WTC11 (cell line): ENCODE data around the gene PREB. TPM values are rescaled to one million over a fixed set of nuclear protein-coding genes. Genes with fewer than 3 reads are reported as not detected.
A peak's percentile ranks its signal among the peaks of the same experiment; 100 is the strongest.
"Not testable (repeated sequence)": the region's sequence is repeated elsewhere in the genome, so short reads cannot be mapped to it uniquely, and the experiment has no call there.

Experiments
- ATAC-seq: fragments of 200-7000 bp; cut with Tn5 transposase; 2 replicates; pipeline ENCODE4 v1.10.0; 2021; ENCODE audit warnings: mild to moderate bottlenecking, moderate library complexity
- CTCF ChIA-PET: fragments of 300-600 bp; sonication (Branson Sonifier 250); formaldehyde crosslinking; loops from one replicate; lab custom pipeline; 2021; ENCODE audit warnings: antibody characterized with exemption; lab: Charles Lee
- POLR2A ChIA-PET: fragments of 350-600 bp; sonication (Branson Sonifier 250); formaldehyde crosslinking; loops from one replicate; lab custom pipeline; 2021; ENCODE audit warnings: antibody characterized with exemption; lab: Charles Lee
- DNase-seq: peaks from one replicate; pipeline ENCODE4 v3.0.0; 2021; ENCODE audit warnings: low spot score
- H3K27ac Mint-ChIP-seq: 2 replicates; pipeline ENCODE4 v1.8.0; 2021; ENCODE audit warnings: mixed read lengths
- H3K27me3 Mint-ChIP-seq: 2 replicates; pipeline ENCODE4 v1.8.0; 2021; ENCODE audit warnings: low read depth, mild to moderate bottlenecking, moderate library complexity, mixed read lengths
- H3K36me3 Mint-ChIP-seq: 2 replicates; pipeline ENCODE4 v1.8.0; 2021; ENCODE audit warnings: mixed read lengths
- H3K4me1 Mint-ChIP-seq: 2 replicates; pipeline ENCODE4 v1.8.0; 2022; ENCODE audit warnings: mixed read lengths
- H3K4me3 Mint-ChIP-seq: 2 replicates; pipeline ENCODE4 v1.8.0; 2021; ENCODE audit warnings: mild to moderate bottlenecking, moderate library complexity, mixed read lengths
- H3K9me3 Mint-ChIP-seq: 2 replicates; pipeline ENCODE4 v1.8.0; 2021; ENCODE audit warnings: mixed read lengths
- ATF1 ChIP-seq: sonication (generic); formaldehyde crosslinking; IDR thresholded peaks from 2 replicates; pipeline ENCODE4 v1.8.1; 2023; ENCODE audit warnings: mild to moderate bottlenecking, moderate library complexity, missing genetic modification reagents
- ELF4 ChIP-seq: sonication (generic); formaldehyde crosslinking; IDR thresholded peaks from 2 replicates; pipeline ENCODE4 v1.8.1; 2022; ENCODE audit warnings: low read depth, mild to moderate bottlenecking, moderate library complexity, missing genetic modification reagents
- ESRRA ChIP-seq: sonication (generic); formaldehyde crosslinking; IDR thresholded peaks from 2 replicates; pipeline ENCODE4 v1.8.1; 2022; ENCODE audit warnings: mild to moderate bottlenecking, missing genetic modification reagents, borderline replicate concordance
- FOXJ3 ChIP-seq: sonication (generic); formaldehyde crosslinking; IDR thresholded peaks from 2 replicates; pipeline ENCODE4 v1.9.0; 2021; ENCODE audit warnings: missing genetic modification reagents, mild to moderate bottlenecking, borderline replicate concordance
- FOXK1 ChIP-seq: sonication (generic); formaldehyde crosslinking; IDR thresholded peaks from 2 replicates; pipeline ENCODE4 v1.8.0; 2022; ENCODE audit warnings: mild to moderate bottlenecking, moderate library complexity, missing genetic modification reagents
- FOXP1 ChIP-seq: sonication (generic); formaldehyde crosslinking; IDR thresholded peaks from 2 replicates; pipeline ENCODE4 v1.8.0; 2022; ENCODE audit warnings: missing genetic modification reagents, mild to moderate bottlenecking, moderate library complexity, borderline replicate concordance
- GABPB1 ChIP-seq: sonication (generic); formaldehyde crosslinking; IDR thresholded peaks from 2 replicates; pipeline ENCODE4 v1.8.1; 2023; ENCODE audit warnings: mild to moderate bottlenecking, missing genetic modification reagents
- HMGXB4 ChIP-seq: sonication (generic); formaldehyde crosslinking; IDR thresholded peaks from 2 replicates; pipeline ENCODE4 v1.8.1; 2023; ENCODE audit warnings: mild to moderate bottlenecking, moderate library complexity, missing genetic modification reagents
- KAT7 ChIP-seq: sonication (generic); formaldehyde crosslinking; IDR thresholded peaks from 2 replicates; pipeline ENCODE4 v1.8.1; 2023; ENCODE audit warnings: missing genetic modification reagents, mild to moderate bottlenecking, borderline replicate concordance
- MXD4 ChIP-seq: fragments of 250-450 bp; sonication (Bioruptor Pico); IDR thresholded peaks from 2 replicates; pipeline ENCODE4 v1.8.0; 2021; ENCODE audit warnings: mild to moderate bottlenecking, moderate library complexity, borderline replicate concordance
- RELA ChIP-seq: sonication (generic); formaldehyde crosslinking; IDR thresholded peaks from 2 replicates; pipeline ENCODE4 v1.8.1; 2022; ENCODE audit warnings: missing genetic modification reagents, mild to moderate bottlenecking, borderline replicate concordance
- SOX15 ChIP-seq: fragments of 250-450 bp; sonication (Bioruptor Pico); IDR thresholded peaks from 2 replicates; pipeline ENCODE4 v1.9.0; 2021; ENCODE audit warnings: mild to moderate bottlenecking
- TCF7 ChIP-seq: sonication (generic); formaldehyde crosslinking; IDR thresholded peaks from 2 replicates; pipeline ENCODE4 v1.8.0; 2022; ENCODE audit warnings: mild to moderate bottlenecking, low read depth, missing genetic modification reagents, moderate library complexity
- TP53 ChIP-seq: sonication (generic); formaldehyde crosslinking; IDR thresholded peaks from 2 replicates; pipeline ENCODE4 v1.8.1; 2023; ENCODE audit warnings: mild to moderate bottlenecking, missing genetic modification reagents
- ZBTB21 ChIP-seq: sonication (generic); formaldehyde crosslinking; IDR thresholded peaks from 2 replicates; pipeline ENCODE4 v1.8.1; 2023; ENCODE audit warnings: mild to moderate bottlenecking, missing genetic modification reagents, borderline replicate concordance
- ZNF121 ChIP-seq: sonication (generic); formaldehyde crosslinking; IDR thresholded peaks from 2 replicates; pipeline ENCODE4 v1.8.0; 2023; ENCODE audit warnings: missing genetic modification reagents
- ZNF138 ChIP-seq: sonication (generic); formaldehyde crosslinking; conservative IDR thresholded peaks from 2 replicates; pipeline ENCODE4 v1.8.1; 2022; ENCODE audit warnings: mild to moderate bottlenecking, moderate library complexity, missing genetic modification reagents
- total RNA-seq: library from RNA; stranded (reverse); gene quantifications from 3 replicates; pipeline ENCODE4 v1.2.3, GENCODE V29; 2021
- TF ChIP-seq, protein P1 (sequence below): sonication (generic); formaldehyde crosslinking; IDR thresholded peaks from 2 replicates; pipeline ENCODE4 v1.8.0; 2022; ENCODE audit warnings: mild to moderate bottlenecking, missing genetic modification reagents
- TF ChIP-seq, protein P2 (sequence below): sonication (generic); formaldehyde crosslinking; IDR thresholded peaks from 2 replicates; pipeline ENCODE4 v1.8.1; 2023; ENCODE audit warnings: mild to moderate bottlenecking, missing genetic modification reagents
- TF ChIP-seq, protein P3 (sequence below): sonication (generic); formaldehyde crosslinking; IDR thresholded peaks from 2 replicates; pipeline ENCODE4 v1.8.0; 2023; ENCODE audit warnings: mild to moderate bottlenecking, missing genetic modification reagents
- TF ChIP-seq, protein P4 (sequence below): sonication (generic); formaldehyde crosslinking; IDR thresholded peaks from 2 replicates; pipeline ENCODE4 v1.8.1; 2023; ENCODE audit warnings: mild to moderate bottlenecking, missing genetic modification reagents, moderate library complexity
- TF ChIP-seq, protein P5 (sequence below): fragments of 200-600 bp; IDR thresholded peaks from 2 replicates; pipeline ENCODE4 v1.8.0; 2022; ENCODE audit warnings: antibody characterized with exemption

The PREB gene
- total RNA-seq, 1 experiment from 2014 or later = 69.2 TPM

- TF ChIP-seq, protein P1, sequence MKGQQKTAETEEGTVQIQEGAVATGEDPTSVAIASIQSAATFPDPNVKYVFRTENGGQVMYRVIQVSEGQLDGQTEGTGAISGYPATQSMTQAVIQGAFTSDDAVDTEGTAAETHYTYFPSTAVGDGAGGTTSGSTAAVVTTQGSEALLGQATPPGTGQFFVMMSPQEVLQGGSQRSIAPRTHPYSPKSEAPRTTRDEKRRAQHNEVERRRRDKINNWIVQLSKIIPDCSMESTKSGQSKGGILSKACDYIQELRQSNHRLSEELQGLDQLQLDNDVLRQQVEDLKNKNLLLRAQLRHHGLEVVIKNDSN (CRISPR knock-in tag) = no peak
- TF ChIP-seq KAT7 (CRISPR knock-in tag) (no peak), GABPB1 (CRISPR knock-in tag) (no peak), RELA (CRISPR knock-in tag) (no peak), ESRRA (no peak)
Observed at GRCh38 chr2:27121906-27122305, 12.5 kb downstream of the PREB start (continued).

DNA sequence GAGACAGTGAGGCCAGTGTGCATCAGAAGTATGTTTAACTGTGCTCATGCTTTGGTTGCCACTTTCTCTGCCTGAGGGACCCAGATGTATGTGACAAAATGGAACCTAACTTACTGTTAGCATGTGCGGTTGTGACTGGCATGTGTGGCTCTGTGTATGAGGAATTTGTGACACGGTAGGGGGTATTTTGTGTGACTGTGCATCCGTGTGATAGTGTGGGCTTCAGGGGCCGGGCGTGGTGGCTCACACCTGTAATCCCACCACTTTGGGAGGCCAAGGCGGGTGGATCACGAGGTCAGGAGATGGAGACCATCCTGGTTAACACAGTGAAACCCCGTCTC lies 15.1 kb downstream of the PREB start:
- not testable (repeated sequence) for DNase-seq
- H3K27me3 Mint-ChIP-seq = peaks cover 70% of the 10 kb centered on the region
- 0 out of 2 replicates have a peak, but pooled peaks have one; percentile 4 for TF ChIP-seq ZBTB21 (CRISPR knock-in tag)
- TF ChIP-seq, all 79 proteins: peak for 1; not testable (repeated sequence) for 78
- ChIA-PET POLR2A (interaction anchor here (1.6 kb wide), 1 partner anchor 15 kb away, joined by 5 read pairs; the partner anchor contains the start of gene PREB), CTCF (interaction anchor here (1.0 to 2.1 kb wide), 2 partner anchors 14 to 72 kb away, joined by 3 to 11 read pairs; no protein-coding TSS in a partner anchor)
- not testable (repeated sequence) for H3K27ac Mint-ChIP-seq, H3K36me3 Mint-ChIP-seq, H3K9me3 Mint-ChIP-seq, ATAC-seq
- peaks cover 16% of the 10 kb centered on the region; the same call in 1 of the 2 replicates for H3K4me1 Mint-ChIP-seq
- peak overlapping the region; percentile 73 for H3K4me3 Mint-ChIP-seq

DNA sequence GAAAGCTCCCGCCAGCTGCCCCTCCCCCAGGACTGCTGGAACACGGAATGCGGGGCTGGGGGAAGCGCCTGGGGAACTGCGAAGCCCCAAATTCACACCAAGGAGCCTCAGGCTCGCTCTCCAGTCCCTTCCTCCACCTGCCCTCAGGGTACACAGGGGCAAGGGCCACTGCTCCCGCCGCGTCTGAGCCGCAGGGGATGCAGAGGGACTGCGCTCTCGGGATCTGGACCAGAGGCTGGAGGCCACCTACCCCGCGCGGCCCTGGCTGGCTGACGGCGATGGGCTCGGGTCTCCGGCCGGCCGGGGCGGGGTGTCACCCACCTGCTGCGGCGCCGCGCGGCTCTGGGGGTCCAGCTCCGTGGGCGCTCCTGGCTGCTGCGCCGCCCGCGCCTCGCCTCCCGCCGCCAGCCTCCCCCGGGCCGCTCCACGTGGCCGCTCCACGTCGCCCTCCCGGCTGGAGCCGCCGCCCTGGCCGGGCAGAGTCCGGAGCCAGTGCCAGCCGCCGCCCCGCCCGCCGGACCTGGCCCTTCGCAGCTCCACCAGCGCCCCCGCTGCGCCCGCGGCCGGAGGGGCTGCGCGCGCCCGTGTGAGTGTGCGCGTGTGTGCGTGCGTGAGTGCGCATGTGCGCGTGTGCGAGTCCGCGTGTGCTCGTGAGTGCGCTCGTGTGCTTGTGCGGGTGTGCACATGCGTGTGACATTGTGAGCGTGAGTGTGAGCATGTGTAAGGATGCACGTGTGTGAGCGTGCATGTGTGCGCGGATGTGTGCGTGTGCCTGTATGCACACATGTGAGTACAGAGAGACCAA lies 15.7 kb downstream of the PREB start, which contains the start of gene CGREF1:
Gene CGREF1 (minus strand): TSS at position 604 of the 805 bp plus-strand sequence. CDS start 14,762 bp downstream, outside the sequence.
- Mint-ChIP-seq H3K9me3 (no peaks in the 10 kb centered on the region), H3K27me3 (peaks cover 66% of the 10 kb centered on the region), H3K4me1 (peaks cover 12% of the 10 kb centered on the region; the same call in 1 of the 2 replicates), H3K36me3 (no peaks in the 10 kb centered on the region), H3K4me3 (peak within 1 kb of the TSS; percentile 73), H3K27ac (no peak within 1 kb of the TSS)
- ATAC-seq (peak; percentile 63), DNase-seq (peak; percentile 55)
- ChIA-PET CTCF (interaction anchor here (1.0 to 2.1 kb wide), 4 partner anchors 15 to 73 kb away, joined by 3 to 11 read pairs (median 8); partner anchors contain the start of gene PREB), POLR2A (interaction anchor here (1.6 kb wide), 1 partner anchor 15 kb away, joined by 5 read pairs; the partner anchor contains the start of gene PREB)
- TF ChIP-seq, protein P2, sequence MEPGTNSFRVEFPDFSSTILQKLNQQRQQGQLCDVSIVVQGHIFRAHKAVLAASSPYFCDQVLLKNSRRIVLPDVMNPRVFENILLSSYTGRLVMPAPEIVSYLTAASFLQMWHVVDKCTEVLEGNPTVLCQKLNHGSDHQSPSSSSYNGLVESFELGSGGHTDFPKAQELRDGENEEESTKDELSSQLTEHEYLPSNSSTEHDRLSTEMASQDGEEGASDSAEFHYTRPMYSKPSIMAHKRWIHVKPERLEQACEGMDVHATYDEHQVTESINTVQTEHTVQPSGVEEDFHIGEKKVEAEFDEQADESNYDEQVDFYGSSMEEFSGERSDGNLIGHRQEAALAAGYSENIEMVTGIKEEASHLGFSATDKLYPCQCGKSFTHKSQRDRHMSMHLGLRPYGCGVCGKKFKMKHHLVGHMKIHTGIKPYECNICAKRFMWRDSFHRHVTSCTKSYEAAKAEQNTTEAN (CRISPR knock-in tag) = peak; percentile 99
- TF ChIP-seq FOXP1 (CRISPR knock-in tag) (peak; percentile 76; the same call in 1 of the 2 replicates), ZNF138 (CRISPR knock-in tag) (peak; percentile 42; the same call in 1 of the 2 replicates), FOXJ3 (CRISPR knock-in tag) (no peak), FOXK1 (CRISPR knock-in tag) (peak; percentile 67), ZNF121 (CRISPR knock-in tag) (no peak), TCF7 (peak; percentile 81; the same call in 1 of the 2 replicates), HMGXB4 (CRISPR knock-in tag) (peak; percentile 29; the same call in 1 of the 2 replicates), ATF1 (CRISPR knock-in tag) (no peak), ESRRA (peak; percentile 71; the same call in 1 of the 2 replicates), ZBTB21 (CRISPR knock-in tag) (peak; percentile 89), ELF4 (CRISPR knock-in tag) (no peak), SOX15 (no peak), TP53 (CRISPR knock-in tag) (peak; percentile 78), MXD4 (no peak)
- TF ChIP-seq, protein P3, sequence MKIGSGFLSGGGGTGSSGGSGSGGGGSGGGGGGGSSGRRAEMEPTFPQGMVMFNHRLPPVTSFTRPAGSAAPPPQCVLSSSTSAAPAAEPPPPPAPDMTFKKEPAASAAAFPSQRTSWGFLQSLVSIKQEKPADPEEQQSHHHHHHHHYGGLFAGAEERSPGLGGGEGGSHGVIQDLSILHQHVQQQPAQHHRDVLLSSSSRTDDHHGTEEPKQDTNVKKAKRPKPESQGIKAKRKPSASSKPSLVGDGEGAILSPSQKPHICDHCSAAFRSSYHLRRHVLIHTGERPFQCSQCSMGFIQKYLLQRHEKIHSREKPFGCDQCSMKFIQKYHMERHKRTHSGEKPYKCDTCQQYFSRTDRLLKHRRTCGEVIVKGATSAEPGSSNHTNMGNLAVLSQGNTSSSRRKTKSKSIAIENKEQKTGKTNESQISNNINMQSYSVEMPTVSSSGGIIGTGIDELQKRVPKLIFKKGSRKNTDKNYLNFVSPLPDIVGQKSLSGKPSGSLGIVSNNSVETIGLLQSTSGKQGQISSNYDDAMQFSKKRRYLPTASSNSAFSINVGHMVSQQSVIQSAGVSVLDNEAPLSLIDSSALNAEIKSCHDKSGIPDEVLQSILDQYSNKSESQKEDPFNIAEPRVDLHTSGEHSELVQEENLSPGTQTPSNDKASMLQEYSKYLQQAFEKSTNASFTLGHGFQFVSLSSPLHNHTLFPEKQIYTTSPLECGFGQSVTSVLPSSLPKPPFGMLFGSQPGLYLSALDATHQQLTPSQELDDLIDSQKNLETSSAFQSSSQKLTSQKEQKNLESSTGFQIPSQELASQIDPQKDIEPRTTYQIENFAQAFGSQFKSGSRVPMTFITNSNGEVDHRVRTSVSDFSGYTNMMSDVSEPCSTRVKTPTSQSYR (CRISPR knock-in tag) = no peak
- TF ChIP-seq, protein P4, sequence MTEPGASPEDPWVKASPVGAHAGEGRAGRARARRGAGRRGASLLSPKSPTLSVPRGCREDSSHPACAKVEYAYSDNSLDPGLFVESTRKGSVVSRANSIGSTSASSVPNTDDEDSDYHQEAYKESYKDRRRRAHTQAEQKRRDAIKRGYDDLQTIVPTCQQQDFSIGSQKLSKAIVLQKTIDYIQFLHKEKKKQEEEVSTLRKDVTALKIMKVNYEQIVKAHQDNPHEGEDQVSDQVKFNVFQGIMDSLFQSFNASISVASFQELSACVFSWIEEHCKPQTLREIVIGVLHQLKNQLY = no peak
- TF ChIP-seq, protein P5, sequence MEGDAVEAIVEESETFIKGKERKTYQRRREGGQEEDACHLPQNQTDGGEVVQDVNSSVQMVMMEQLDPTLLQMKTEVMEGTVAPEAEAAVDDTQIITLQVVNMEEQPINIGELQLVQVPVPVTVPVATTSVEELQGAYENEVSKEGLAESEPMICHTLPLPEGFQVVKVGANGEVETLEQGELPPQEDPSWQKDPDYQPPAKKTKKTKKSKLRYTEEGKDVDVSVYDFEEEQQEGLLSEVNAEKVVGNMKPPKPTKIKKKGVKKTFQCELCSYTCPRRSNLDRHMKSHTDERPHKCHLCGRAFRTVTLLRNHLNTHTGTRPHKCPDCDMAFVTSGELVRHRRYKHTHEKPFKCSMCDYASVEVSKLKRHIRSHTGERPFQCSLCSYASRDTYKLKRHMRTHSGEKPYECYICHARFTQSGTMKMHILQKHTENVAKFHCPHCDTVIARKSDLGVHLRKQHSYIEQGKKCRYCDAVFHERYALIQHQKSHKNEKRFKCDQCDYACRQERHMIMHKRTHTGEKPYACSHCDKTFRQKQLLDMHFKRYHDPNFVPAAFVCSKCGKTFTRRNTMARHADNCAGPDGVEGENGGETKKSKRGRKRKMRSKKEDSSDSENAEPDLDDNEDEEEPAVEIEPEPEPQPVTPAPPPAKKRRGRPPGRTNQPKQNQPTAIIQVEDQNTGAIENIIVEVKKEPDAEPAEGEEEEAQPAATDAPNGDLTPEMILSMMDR = no peak
